SJSA1 (cell line): ENCODE results near the gene KIF1A. TPM values are rescaled to one million over a fixed set of nuclear protein-coding genes. Genes with fewer than 3 reads are reported as not detected.

Experiments used
- DNase-seq, 2 experiments: peaks; one replicate each; pipeline ENCODE4 v3.0.0-alpha.2; 2015 to 2020; ENCODE audit warnings: low spot score in 2 of 2, low read depth in 1 of 2
- H3K27ac ChIP-seq: fragments of 250-450 bp; sonication (Bioruptor Pico); 2 replicates; pipeline ENCODE4 v1.5.1; 2020; ENCODE audit warnings: mild to moderate bottlenecking, moderate library complexity
- H3K27me3 ChIP-seq: fragments of 250-450 bp; sonication (Bioruptor Pico); replicated peaks from 2 replicates; pipeline ENCODE4 v1.5.1; 2020; ENCODE audit warnings: mild to moderate bottlenecking, moderate library complexity
- H3K36me3 ChIP-seq: fragments of 250-450 bp; sonication (Bioruptor Pico); 2 replicates; pipeline ENCODE4 v1.5.1; 2020; ENCODE audit warnings: mild to moderate bottlenecking
- H3K4me1 ChIP-seq: fragments of 250-450 bp; sonication (Bioruptor Pico); replicated peaks from 2 replicates; pipeline ENCODE4 v1.6.1; 2021; ENCODE audit warnings: mild to moderate bottlenecking
- H3K4me3 ChIP-seq: fragments of 250-450 bp; sonication (Bioruptor Pico); 2 replicates; pipeline ENCODE4 v1.5.1; 2020; ENCODE audit warnings: mild to moderate bottlenecking
- H3K9me3 ChIP-seq: fragments of 250-450 bp; sonication (Bioruptor Pico); replicated peaks from 2 replicates; pipeline ENCODE4 v1.5.1; 2020; ENCODE audit warnings: mild to moderate bottlenecking
- total RNA-seq: library from RNA; depleted of rRNA; stranded (reverse); fragments of >200 nt; shearing (Covaris generic); gene quantifications from 2 replicates; pipeline ENCODE4 v1.2.3, GENCODE V29; 2014; rRNA removed

The KIF1A gene
- not detected in 2 replicates for total RNA-seq

GRCh38 chr2:240819858-240820606, at the start of gene KIF1A:
KIF1A (minus strand) TSS chr2:240820219; CDS start chr2:240797752, 22,467 bp downstream.
- no peak within 1 kb of the TSS for H3K27ac ChIP-seq
- H3K36me3 ChIP-seq: no peaks in the 10 kb centered on the region
- no peaks in the 10 kb centered on the region for H3K9me3 ChIP-seq
- DNase-seq: peak in 1 of 2 experiments; percentile 36
- H3K27me3 ChIP-seq: peaks cover 61% of the 10 kb centered on the region
- H3K4me3 ChIP-seq: no peak within 1 kb of the TSS
- no peaks in the 10 kb centered on the region; the same call in 1 of the 2 replicates for H3K4me1 ChIP-seq

- Histone ChIP-seq H3K4me1 (peaks cover 18% of the 10 kb centered on the region), H3K4me3 (no peak overlapping the region), H3K9me3 (no peaks in the 10 kb centered on the region), H3K27ac (no peak overlapping the region), H3K27me3 (no peaks in the 10 kb centered on the region), H3K36me3 (no peaks in the 10 kb centered on the region)
- no peak for DNase-seq
Observed at GRCh38 chr2:240869109-240869955, 49.3 kb upstream of the KIF1A start.

GRCh38 chr2:240868286-240869108, 48.5 kb upstream of the KIF1A start, which contains the start of gene AGXT:
AGXT (plus strand) TSS chr2:240868824; CDS start chr2:240868866, 42 bp downstream.
- Histone ChIP-seq H3K4me1 (peaks cover 11% of the 10 kb centered on the region), H3K36me3 (no peaks in the 10 kb centered on the region), H3K27ac (no peak within 1 kb of the TSS), H3K9me3 (no peaks in the 10 kb centered on the region), H3K27me3 (no peaks in the 10 kb centered on the region), H3K4me3 (no peak within 1 kb of the TSS)
- peak in 1 of 2 experiments; percentile 43 for DNase-seq

GRCh38 chr2:240865391-240865790, 45.4 kb upstream of the KIF1A start:
- Histone ChIP-seq H3K4me1 (no peaks in the 10 kb centered on the region; the same call in 1 of the 2 replicates), H3K27ac (no peak overlapping the region), H3K4me3 (no peak overlapping the region), H3K9me3 (no peaks in the 10 kb centered on the region), H3K36me3 (no peaks in the 10 kb centered on the region), H3K27me3 (no peaks in the 10 kb centered on the region)
- no peak for DNase-seq

- no peak for DNase-seq
- Histone ChIP-seq H3K4me1 (no peaks in the 10 kb centered on the region; the same call in 1 of the 2 replicates), H3K27me3 (no peaks in the 10 kb centered on the region), H3K9me3 (no peaks in the 10 kb centered on the region), H3K27ac (no peak overlapping the region), H3K36me3 (no peaks in the 10 kb centered on the region), H3K4me3 (no peak overlapping the region)
Observed at GRCh38 chr2:240864475-240864874, 44.5 kb upstream of the KIF1A start.

- no peak for DNase-seq
- H3K27ac ChIP-seq: no peak overlapping the region
- no peaks in the 10 kb centered on the region; the same call in 1 of the 2 replicates for H3K4me1 ChIP-seq
- no peak overlapping the region for H3K4me3 ChIP-seq
- H3K27me3 ChIP-seq: no peaks in the 10 kb centered on the region
- H3K9me3 ChIP-seq: no peaks in the 10 kb centered on the region
- no peaks in the 10 kb centered on the region for H3K36me3 ChIP-seq
Observed at GRCh38 chr2:240861547-240861946, 41.5 kb upstream of the KIF1A start.

GRCh38 chr2:240858871-240859270, 38.9 kb upstream of the KIF1A start:
- Histone ChIP-seq H3K4me3 (no peak overlapping the region), H3K36me3 (no peaks in the 10 kb centered on the region), H3K4me1 (no peaks in the 10 kb centered on the region; the same call in 1 of the 2 replicates), H3K27ac (no peak overlapping the region), H3K27me3 (no peaks in the 10 kb centered on the region), H3K9me3 (peaks cover 9% of the 10 kb centered on the region; the same call in 1 of the 2 replicates)
- no peak for DNase-seq

GRCh38 chr2:240858321-240858720, 38.3 kb upstream of the KIF1A start:
- no peak overlapping the region for H3K27ac ChIP-seq
- H3K27me3 ChIP-seq: no peaks in the 10 kb centered on the region
- H3K4me3 ChIP-seq: no peak overlapping the region
- DNase-seq: no peak
- H3K4me1 ChIP-seq: no peaks in the 10 kb centered on the region; the same call in 1 of the 2 replicates
- H3K9me3 ChIP-seq: peaks cover 13% of the 10 kb centered on the region; the same call in 1 of the 2 replicates
- no peaks in the 10 kb centered on the region for H3K36me3 ChIP-seq

- Histone ChIP-seq H3K9me3 (peaks cover 14% of the 10 kb centered on the region; the same call in 1 of the 2 replicates), H3K4me3 (no peak overlapping the region), H3K36me3 (no peaks in the 10 kb centered on the region), H3K4me1 (peaks cover under 1% of the 10 kb centered on the region), H3K27ac (no peak overlapping the region), H3K27me3 (no peaks in the 10 kb centered on the region)
- DNase-seq: no peak
Observed at GRCh38 chr2:240857039-240858008, 37.3 kb upstream of the KIF1A start.

GRCh38 chr2:240856151-240856980, 36.3 kb upstream of the KIF1A start:
- Histone ChIP-seq H3K4me3 (no peak overlapping the region), H3K4me1 (peaks cover 10% of the 10 kb centered on the region), H3K27ac (no peak overlapping the region), H3K27me3 (no peaks in the 10 kb centered on the region), H3K36me3 (no peaks in the 10 kb centered on the region), H3K9me3 (peaks cover 14% of the 10 kb centered on the region; the same call in 1 of the 2 replicates)
- no peak for DNase-seq

- Histone ChIP-seq H3K4me3 (no peak overlapping the region), H3K27ac (no peak overlapping the region), H3K9me3 (peaks cover 14% of the 10 kb centered on the region; the same call in 1 of the 2 replicates), H3K4me1 (peaks cover 17% of the 10 kb centered on the region), H3K36me3 (no peaks in the 10 kb centered on the region), H3K27me3 (no peaks in the 10 kb centered on the region)
- no peak for DNase-seq
Observed at GRCh38 chr2:240855670-240856069, 35.7 kb upstream of the KIF1A start.
